ENCODE data around the gene CYB5B. TPM values are rescaled to one million over a fixed set of nuclear protein-coding genes. Genes with fewer than 3 reads are reported as not detected.
A peak's percentile ranks its signal among the peaks of the same experiment; 100 is the strongest.
"Not testable (repeated sequence)": the region's sequence is repeated elsewhere in the genome, so short reads cannot be mapped to it uniquely, and the experiment has no call there.

CYB5B gene
- total RNA-seq, 1 donor from 2014 or later = 27.1 TPM

DNA sequence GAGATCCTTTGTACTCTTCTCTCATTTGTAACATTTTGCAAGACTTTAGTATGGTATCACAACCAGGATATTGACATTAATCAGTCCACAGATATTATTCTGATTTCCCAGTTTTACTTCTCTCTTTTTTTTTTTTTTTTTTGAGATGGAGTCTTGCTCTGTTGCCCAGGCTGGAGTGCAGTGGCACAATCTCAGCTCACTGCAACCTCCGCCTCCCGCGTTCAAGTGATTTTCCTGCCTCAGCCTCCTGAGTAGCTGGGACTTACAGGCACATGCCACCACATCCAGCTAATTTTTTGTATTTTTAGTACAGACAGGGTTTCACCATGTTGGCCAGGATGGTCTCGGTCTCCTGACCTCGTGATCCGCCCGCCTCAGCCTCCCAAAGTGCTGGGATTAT, 16.6 kb downstream of the CYB5B start:
- DNase-seq (ENCODE audit: low spot score); ATAC-seq: not testable (repeated sequence)

DNA sequence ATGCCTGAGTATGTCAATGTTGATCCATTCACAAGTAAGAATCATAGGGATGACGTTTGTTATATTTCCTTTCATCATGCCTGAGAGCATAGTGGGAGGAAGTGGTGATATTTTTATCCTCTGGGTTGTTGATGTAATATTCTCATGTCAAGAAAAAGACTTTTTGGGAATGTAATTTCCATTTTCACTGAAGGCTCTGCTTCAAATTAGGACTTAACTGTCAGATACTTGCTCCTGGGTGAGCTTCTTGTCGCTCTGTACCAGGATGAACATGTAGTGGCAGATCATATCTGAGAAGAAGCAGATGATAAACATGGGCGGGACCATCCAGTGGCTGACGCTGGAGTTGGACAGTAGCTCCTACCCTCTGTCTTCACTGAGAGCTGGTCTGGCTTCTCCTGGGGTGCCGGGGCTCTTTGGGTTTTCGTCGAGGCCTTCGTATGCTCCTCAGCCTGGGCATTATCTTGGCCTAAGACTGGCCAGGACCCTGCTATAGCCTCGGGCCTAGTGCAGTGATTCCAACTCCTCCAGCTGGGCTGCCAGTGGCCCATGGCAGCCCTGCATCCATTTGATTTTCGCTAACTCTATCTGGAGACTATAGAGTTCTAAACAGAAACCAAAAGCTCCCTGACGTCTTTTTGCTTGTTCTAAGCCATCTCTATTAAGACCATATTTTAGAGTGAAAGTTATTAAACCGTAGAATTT, 19.7 kb downstream of the CYB5B start:
- peak; percentile 64 for ATAC-seq
- DNase-seq (ENCODE audit: low spot score) = no peak

DNA sequence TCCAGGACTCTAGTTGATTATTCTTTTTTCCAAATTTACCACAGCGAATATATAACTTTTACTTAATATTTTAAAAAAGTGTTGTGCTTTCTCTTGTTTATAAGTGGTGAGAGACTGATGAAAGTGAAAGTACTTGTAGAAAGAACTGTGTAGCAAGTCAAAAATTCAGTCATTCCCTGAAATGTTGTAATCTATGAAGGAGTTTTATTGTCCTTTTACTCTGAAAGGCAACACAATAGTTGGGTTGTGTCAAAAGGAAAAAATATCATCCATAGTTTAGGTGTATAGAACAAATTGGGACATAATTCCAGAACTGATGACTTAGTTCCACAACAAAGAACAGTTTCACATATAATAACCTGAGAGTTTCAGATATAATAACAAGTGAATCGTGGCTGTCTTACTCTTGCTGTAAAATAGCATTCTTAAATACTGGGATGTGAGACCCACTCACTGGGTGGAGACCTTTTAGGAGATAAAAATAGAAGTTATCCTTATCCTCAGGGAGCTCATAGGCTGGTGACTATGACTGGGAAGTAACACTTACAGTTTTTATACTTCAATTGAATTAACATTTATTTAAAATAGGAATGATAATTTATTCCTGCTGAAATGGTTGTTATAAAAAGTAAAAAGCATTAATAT, 20.6 kb downstream of the CYB5B start:
- DNase-seq (ENCODE audit: low spot score) (no peak), ATAC-seq (peak; percentile 40)

DNA sequence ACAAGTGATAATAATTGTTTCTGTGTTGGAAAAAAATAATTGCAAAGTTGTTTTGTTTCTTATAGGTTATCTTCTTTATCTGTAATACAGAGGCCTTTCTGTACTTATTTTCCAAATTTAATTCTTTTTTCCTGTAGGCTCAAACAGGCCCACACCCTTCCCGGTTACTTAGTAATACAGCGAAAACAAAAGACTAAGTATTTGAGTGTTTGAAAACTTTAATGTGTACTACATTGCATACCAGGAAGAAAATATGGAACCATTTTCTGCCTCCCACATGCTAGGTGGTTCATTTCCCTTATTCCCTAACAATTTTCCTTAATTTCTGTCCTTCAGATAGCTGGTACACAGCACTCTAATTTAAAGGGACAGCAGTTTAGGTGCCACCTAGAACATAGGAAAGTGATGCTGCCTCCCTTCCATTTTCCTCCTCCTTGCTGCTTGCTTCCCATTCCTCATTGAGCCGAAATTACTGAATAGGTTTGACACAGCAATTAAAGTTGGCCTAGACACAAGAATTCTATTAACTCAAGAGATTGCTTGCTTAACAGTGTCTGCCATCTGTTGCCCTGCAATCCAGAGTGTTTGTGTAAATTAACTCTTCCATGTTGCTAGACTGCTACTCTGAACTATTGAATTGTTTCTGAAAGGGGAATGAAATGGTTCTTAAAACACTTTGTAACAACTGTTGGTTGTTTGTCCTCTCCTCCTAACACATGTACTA, 24.2 kb downstream of the CYB5B start:
- DNase-seq (ENCODE audit: low spot score) (no peak), ATAC-seq (peak; percentile 86)

DNA sequence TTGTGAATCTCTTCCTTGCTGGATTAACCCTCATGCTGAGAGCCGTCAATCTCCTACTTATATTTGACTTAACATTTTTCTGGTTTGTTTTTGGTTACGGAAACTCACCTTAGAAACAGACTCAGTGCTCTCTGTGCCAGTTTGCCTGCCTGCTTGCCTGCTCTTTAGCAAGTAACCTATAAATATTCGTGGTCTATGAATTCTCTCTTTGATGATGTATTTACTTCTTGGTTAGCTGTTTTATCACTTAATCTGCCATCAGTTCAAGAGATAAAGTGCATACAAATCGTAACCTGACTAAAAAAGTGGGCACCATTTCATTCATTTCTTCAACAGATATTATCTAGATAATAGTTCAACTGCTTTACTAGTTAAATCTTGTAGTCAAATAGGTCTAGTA, 26.7 kb downstream of the CYB5B start:
- DNase-seq (ENCODE audit: low spot score) (no peak), ATAC-seq (no peak)

DNA sequence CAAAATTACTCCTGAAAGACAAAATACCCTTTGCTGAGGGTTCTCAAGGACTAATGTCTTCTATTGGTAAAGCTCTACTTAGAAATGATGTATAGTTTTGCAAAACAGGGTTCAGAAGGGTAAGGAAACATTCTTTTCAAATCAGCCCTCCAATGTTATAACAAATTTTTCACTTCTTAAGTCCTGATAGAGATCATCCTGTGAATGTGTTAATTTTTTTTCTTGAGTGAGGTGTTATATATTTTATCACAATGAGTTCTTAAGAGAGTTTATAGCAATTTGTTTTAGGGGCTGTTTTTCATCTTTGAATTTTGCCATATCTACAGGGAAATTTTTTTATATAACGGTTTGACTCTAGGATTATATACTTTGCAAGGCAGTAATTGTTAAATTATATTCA, 29.5 kb downstream of the CYB5B start:
- ATAC-seq (no peak), DNase-seq (ENCODE audit: low spot score) (no peak)

DNA sequence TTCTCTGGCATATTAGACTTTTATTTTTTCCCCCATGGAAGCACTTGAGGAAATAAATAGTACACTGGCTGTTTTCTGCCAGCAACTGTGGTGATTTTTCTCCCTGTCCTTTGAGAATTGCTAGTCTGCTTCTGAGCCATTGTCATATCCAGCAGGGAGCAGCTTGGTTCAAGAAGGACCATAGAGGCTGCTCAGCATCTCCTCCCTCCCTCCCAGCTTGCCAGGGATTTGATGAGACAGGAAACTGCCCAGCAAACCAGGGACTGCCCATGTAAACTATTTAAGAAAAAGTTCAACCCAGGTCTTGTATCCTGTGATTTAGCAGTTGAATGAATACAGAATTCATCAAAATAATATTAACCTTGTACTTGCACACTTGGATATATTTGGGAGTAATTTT, 39.5 kb downstream of the CYB5B start:
- DNase-seq (ENCODE audit: low spot score) (no peak), ATAC-seq (no peak)

DNA sequence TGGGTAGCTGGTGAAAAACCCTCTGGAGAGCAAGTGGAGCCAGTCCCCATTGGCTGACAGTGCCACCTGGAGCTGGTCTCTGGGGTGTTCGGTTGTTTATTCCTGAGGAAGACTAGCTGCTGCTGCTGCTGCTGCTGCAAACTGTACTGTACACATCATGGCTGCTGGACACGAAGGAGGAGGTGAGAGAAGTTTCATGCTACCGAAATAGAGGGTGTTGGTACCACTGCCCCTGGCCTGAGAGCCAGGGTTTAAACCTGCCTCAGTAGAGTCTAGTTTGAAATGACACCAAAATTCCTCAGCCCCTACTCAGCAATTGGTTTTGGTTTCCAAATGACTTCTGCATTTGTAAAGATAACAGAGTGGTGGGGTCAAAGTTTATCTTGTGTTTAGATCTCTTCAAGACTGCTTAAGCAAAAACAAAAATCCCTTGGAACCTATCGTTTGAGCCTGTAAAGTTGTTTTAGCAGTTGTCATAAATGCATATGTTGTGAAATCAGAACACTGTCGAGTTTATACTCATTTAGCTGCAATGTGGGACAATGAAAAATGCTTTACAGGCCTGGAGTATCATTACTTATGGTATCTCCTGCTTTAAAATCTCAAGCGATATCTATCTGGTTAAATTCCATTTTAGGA, 40.8 kb downstream of the CYB5B start:
- ATAC-seq = peak; percentile 82
- DNase-seq (ENCODE audit: low spot score) = no peak

DNA sequence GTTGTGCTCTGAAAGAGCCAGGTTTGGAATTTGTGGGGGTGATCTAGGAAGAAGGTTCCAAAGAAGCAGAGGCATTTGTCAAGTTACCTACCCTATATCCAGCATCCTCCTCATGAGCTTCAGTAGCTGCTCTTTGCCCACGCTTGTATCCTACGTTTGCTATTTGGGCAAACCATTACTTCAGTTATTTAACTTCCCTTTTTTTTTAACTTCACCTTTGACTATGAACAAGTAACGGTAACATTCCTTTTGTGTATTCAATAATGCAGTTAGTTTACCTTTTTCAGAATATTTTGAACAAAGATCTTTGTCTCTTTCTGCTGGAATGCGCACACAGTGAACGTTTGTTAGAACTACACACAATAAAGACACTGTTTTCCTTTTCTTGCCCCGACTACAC, 41.5 kb downstream of the CYB5B start:
- DNase-seq (ENCODE audit: low spot score) = no peak
- no peak for ATAC-seq

DNA sequence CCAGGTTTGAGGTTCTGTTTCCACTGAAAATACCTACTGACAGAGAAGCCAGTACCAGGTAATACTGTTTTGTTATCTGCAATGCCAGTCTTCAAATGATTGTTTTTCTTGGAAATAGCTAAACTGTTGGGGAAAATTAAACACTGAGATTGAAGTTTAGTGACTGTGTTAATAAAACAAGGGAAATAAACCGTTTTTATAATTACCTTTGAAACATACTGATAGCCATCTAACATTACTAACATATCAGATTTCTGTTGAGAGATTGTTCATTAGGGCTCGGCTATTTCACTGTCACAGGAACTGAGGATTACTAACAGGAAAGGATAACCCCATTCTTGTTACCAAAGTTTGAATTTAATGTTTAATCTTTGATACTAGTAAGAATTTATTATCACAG, 42.1 kb downstream of the CYB5B start:
- ATAC-seq = no peak

DNA sequence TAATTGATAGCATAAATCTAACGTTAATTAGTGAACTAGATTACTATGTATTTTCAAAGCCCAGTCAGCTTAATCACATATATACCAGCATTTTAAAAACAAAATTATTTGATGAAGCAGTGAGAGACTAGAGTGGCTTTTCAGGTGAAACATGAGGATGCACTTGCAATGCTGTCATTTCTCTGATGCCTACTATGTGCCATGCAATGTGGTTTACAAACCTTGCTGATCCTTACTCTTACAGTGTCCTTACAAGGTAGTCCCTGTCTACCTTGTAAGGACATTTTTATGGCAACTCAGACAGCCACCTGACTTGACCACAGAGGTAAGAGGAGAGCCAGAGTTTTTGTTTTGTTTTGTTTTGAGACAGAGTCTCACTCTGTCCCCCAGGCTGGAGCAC, 42.7 kb downstream of the CYB5B start:
- DNase-seq (ENCODE audit: low spot score) = no peak
- no peak for ATAC-seq

More for the DNA sequence above, 42.1 kb downstream of the CYB5B start:
- no peak for DNase-seq (ENCODE audit: low spot score)

DNA sequence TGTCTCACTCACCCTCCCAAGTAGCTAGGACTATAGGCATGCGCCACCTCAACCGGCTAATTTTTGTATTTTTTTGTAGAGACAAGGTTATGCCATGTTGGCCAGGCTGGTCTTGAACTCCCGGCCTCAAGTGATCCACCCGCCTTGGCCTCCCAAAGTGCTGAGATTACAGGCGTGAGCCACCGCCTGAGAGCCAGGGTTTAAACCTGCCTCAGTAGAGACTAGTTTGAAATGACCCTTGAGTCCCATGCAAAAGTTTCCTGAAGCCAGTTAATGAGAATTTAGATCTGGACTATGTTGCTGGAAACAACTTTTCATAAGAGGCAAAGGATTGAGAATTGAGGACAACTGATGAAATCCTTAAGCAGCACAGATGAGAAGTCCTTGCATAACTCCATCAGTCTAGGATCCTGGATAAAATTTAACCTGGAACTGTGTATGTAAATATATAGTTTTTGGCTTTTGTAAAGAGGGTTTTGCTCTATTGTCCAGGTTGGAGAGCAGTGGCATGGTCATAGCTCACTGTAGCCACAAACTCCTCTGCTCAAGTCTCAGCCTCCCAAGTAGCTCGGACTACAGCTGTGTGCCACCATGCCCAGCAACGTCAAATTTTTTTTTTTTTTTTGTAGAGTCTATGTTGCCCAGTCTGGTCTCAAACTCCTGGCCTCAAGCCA, 43.2 kb downstream of the CYB5B start:
- DNase-seq (ENCODE audit: low spot score) = no peak
- ATAC-seq = no peak

DNA sequence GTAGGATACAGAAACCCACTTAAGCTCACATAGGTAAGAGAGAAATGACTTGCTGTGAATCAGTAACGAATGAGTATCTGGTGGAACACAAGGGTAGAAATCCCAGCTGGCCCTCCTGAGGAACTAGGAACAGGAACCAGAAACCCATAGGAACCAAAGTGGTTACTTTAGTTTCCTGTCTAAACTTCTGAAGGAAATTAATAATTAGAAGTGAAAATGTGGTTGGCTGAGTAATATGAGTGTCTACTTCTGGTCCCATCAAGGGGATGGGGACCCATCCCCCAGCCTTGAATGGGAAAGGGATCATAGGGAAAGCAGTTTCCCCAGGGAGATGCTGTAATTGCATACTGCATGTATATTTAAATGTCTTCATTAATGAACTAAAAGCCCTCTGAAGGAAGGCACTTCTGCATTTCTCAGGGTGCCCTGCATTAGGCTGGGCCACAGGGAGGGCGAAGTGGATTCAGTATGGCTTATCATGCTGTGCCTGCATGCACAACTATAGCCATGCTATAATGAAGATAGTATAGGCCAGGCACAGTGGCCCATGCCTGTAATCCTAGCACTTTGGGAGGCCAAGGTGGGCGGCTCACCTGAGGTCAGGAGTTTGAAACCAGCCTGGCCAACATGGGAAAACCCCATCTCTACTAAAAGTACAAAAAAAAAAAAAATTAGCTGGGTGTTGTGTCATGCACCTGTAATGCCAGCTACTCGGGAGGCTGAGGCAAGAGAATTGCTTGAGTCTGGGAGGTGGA, 45.6 kb downstream of the CYB5B start:
- ATAC-seq (no peak), DNase-seq (ENCODE audit: low spot score) (no peak)

DNA sequence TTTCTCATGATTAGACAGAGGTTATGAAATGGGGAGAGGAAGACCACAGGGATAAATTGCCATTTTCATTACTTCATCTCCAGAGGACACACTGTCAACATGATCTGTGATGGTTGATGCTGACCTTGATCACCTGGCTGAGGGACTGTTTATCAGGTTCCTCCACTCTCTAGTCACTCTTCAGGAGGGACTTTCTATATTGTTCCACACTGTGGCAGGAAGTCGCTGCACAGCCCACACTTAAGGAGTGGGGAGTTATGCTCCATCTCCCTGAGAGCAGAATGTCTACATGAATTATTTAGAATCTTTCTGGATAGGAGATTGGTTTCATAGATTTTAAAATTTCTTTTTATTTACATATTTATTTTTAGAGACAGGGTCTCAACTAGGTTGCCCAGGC, 46.7 kb downstream of the CYB5B start:
- DNase-seq (ENCODE audit: low spot score) (no peak), ATAC-seq (no peak)

DNA sequence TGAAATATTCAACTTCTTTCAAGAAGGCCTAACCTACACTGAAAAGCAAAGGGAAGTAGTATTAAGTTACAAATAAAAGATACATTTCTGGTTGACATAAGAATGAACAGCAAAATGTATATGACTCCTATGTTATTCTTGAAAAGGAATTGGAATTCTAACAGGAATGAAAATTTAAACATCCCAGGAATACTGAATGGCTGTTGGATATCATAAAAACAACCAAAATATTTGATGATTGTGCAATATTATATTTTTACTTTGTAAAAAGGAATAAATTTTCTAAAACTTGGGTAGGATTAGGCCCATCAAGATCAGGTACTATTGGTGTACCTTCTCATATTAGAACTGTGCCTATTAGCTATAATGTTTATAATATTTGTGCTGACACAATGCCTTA, 50.0 kb downstream of the CYB5B start:
- ATAC-seq (no peak), DNase-seq (ENCODE audit: low spot score) (no peak)

DNA sequence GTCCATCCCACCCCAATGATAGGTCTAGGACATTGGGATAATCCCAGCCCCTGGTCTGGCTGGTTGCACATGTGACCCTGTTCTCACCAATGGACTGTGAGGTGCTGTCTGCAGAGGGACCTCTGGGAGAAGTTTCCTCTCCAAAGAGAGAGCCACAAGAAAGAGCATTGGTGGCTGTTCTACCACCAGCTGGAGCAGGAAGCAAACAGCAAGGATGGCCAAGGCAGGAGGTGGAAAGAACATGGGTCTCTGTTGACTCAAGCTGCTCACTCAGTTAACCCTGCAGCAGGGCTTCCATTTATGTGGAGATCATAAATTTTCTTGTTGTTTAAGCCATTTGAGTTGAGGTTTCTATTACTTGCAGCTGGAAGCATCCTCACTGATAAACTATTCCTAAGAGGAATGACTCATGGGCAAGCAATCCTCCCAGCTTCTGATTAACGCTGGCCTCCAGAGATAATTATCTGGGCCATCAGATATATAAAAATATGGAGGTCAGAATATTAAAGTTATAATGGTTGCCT, 52.6 kb downstream of the CYB5B start:
- DNase-seq (ENCODE audit: low spot score) = no peak
- no peak for ATAC-seq

DNA sequence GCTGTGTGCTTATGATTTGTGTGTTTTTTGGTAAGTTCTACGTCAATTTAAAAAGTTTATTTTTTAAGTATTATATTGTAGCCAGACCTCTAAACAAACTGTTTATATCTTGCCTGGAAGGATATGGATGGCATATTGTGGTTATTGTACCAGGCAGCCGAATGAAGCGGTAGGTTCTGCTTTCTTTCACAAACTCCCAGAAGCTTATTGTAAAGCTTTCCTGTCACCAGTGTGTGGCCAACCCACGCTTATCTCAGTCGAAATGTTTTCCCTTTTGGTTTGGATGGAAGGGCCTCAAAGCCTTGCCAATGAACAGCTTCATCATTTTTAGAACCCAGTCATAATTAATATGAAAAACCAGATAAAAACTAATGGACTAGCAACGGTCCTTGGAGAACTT, 53.1 kb downstream of the CYB5B start:
- no peak for ATAC-seq

DNA sequence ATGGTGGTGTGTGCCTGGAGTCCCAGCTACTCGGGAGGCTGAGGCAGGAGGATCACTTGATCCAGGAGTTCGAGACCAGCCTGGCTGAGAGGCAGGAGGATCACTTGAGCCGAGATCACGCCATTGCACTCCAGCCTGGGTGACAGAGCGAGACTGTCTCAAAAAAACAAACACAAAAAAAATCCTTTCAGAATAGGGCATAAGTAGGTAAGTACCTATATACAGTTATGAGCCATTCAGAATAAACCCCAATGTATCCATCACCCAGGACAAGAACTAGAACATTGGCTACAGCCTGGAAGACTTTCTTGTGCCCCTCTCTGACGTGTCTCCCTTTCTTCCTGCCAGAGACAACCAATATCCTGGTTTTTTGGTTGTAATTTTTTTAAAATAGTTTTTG, 54.3 kb downstream of the CYB5B start:
- no peak for DNase-seq (ENCODE audit: low spot score)
- ATAC-seq = no peak

More for the DNA sequence above, 53.1 kb downstream of the CYB5B start:
- no peak for DNase-seq (ENCODE audit: low spot score)

DNA sequence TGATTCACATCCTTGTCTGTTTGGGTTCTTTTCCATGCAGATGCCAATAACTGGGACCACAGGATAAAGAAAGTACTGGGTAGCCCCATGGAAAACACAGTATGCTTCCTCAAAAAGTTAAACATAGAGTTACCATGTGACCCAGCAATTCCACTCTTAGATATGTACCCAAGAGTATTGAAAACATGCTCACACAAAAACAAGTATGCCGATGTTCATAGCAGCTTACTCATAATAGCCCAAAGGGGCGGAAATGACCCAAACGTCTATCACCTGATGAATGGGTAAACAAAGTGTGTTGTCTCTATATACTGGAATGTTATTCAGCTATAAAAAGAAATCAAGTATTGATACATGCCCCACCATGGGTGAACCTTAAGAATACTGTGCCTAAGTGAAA, 55.4 kb downstream of the CYB5B start:
- ATAC-seq (no peak), DNase-seq (ENCODE audit: low spot score) (no peak)

DNA sequence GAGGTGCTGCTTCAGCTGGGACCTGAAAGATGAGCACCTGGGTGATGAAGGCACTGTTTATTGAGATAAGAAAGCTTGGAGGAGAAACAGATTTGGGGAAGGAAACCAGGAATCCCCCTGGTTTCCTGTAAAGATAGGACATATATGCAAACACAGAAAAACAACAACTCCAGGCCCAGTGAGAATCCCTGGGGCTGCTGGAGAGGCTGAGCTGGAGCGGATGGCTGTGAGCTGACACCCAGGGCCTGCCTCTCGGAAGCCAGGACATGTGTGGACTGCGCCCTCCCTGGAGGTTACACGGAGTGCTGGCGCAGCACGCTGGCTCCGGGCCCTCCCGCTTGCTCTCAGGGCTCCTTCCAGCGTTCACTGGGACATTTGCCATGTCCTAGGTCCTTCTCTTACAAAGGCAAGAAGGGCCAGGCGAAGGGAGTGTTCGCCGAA, 57.5 kb downstream of the CYB5B start:
- DNase-seq (ENCODE audit: low spot score) (peak; percentile 84), ATAC-seq (peak; percentile 99)
